HepG2 (cell line): Measurements from ENCODE around the gene SNRPD2. TPM values are rescaled to one million over a fixed set of nuclear protein-coding genes. Genes with fewer than 3 reads are reported as not detected.

ENCODE experiments used
- ARID3A ChIP-seq: IDR thresholded peaks from 2 replicates; pipeline ENCODE4 v1.6.1; 2012; ENCODE audit warnings: low read depth, low read length, improper control_type of control experiment
- CCDC6 ChIP-seq: sonication (generic); formaldehyde crosslinking; IDR thresholded peaks from 2 replicates; pipeline ENCODE4 v1.8.1; 2022; ENCODE audit warnings: mild to moderate bottlenecking, missing genetic modification reagents, moderate library complexity
- HINFP ChIP-seq: sonication (generic); formaldehyde crosslinking; IDR thresholded peaks from 2 replicates; pipeline ENCODE4 v1.4.0; 2020; ENCODE audit warnings: low read depth, mild to moderate bottlenecking, missing genetic modification reagents
- KAT2B ChIP-seq: fragments of 150-350 bp; IDR thresholded peaks from 2 replicates; pipeline ENCODE4 v1.6.1; 2014; ENCODE audit warnings: low read depth, low read length, borderline replicate concordance
- KLF16 ChIP-seq, 2 experiments: sonication (generic) in 1 of 2; formaldehyde crosslinking in 1 of 2; IDR thresholded peaks; 2 replicates each; pipeline versions ENCODE4 v1.6.1 to v1.8.0; 2016 to 2023; ENCODE audit warnings: missing genetic modification reagents in 2 of 2, missing compliant biosample characterization in 1 of 2
- PAWR ChIP-seq: sonication (generic); formaldehyde crosslinking; IDR thresholded peaks from 2 replicates; pipeline ENCODE4 v1.4.0; 2020; ENCODE audit warnings: missing genetic modification reagents, mild to moderate bottlenecking, borderline replicate concordance
- PITX1 ChIP-seq: sonication (generic); formaldehyde crosslinking; IDR thresholded peaks from 2 replicates; pipeline ENCODE4 v1.5.1; 2020; ENCODE audit warnings: mild to moderate bottlenecking, missing genetic modification reagents
- PTBP1 ChIP-seq: fragments of 200-400 bp; formaldehyde crosslinking; IDR thresholded peaks from 2 replicates; pipeline ENCODE4 v1.6.1; 2018; ENCODE audit warnings: low read length, low read depth; ENCODE audit not compliant: poor library complexity, severe bottlenecking
- RARA ChIP-seq: IDR thresholded peaks from 2 replicates; pipeline ENCODE4 v1.6.1; 2016; ENCODE audit warnings: missing genetic modification reagents, missing compliant biosample characterization
- RBFOX2 ChIP-seq: fragments of 200-400 bp; formaldehyde crosslinking; IDR thresholded peaks from 2 replicates; pipeline ENCODE4 v1.6.1; 2017; ENCODE audit warnings: low read depth, mild to moderate bottlenecking, low read length
- SALL2 ChIP-seq: sonication (generic); formaldehyde crosslinking; IDR thresholded peaks from 2 replicates; pipeline ENCODE4 v1.8.1; 2023; ENCODE audit warnings: mild to moderate bottlenecking, missing genetic modification reagents, inconsistent platforms
- SRSF1 ChIP-seq: fragments of 200-400 bp; formaldehyde crosslinking; optimal IDR thresholded peaks from 2 replicates; pipeline ENCODE3; 2017; ENCODE audit warnings: mild to moderate bottlenecking, low read depth, low read length, moderate library complexity
- TIGD3 ChIP-seq: sonication (generic); formaldehyde crosslinking; IDR thresholded peaks from 2 replicates; pipeline ENCODE4 v1.5.1; 2020; ENCODE audit warnings: mild to moderate bottlenecking, missing genetic modification reagents, borderline replicate concordance
- U2AF1 ChIP-seq: fragments of 200-400 bp; formaldehyde crosslinking; optimal IDR thresholded peaks from 2 replicates; pipeline ENCODE3; 2017; ENCODE audit warnings: mild to moderate bottlenecking, low read depth, low read length
- ZFP36 ChIP-seq: fragments of 150-350 bp; IDR thresholded peaks from 2 replicates; pipeline ENCODE4 v1.6.1; 2018; ENCODE audit warnings: borderline replicate concordance, low read length, low read depth; ENCODE audit not compliant: partially characterized antibody
- ZNF563 ChIP-seq: sonication (generic); formaldehyde crosslinking; IDR thresholded peaks from 2 replicates; pipeline ENCODE4 v1.8.0; 2022; ENCODE audit warnings: mild to moderate bottlenecking, moderate library complexity, missing genetic modification reagents
- ZNF567 ChIP-seq: sonication (generic); formaldehyde crosslinking; IDR thresholded peaks from 2 replicates; pipeline ENCODE4 v1.8.1; 2023; ENCODE audit warnings: mild to moderate bottlenecking, missing genetic modification reagents, borderline replicate concordance
- polyA plus RNA-seq, 8 experiments: library from polyadenylated mRNA; depleted of rRNA in 3 of 8; stranded (reverse) in 7 of 8; unstranded in 1 of 8; fragments of >200 nt; fragmentation: Illumina TruSeq in 4 of 8; extraction: Trizol in 4 of 8; gene quantifications; 2 replicates each; pipeline versions ENCODE4 v1.2.1 to v1.2.3, GENCODE V29; 2011 to 2016; ENCODE audit warnings: low read depth in 4 of 8, missing spikeins in 1 of 8, mixed read lengths in 1 of 8; ENCODE audit not compliant: insufficient read depth in 1 of 8
- total RNA-seq, 5 experiments: library from RNA; depleted of rRNA; stranded (reverse); fragments of >200 nt; fragmentation: Illumina TruSeq; extraction: Trizol; gene quantifications; 2 replicates each; pipeline ENCODE4 v1.2.3, GENCODE V29; 2016; ENCODE audit warnings: low read depth in 1 of 5
- TF ChIP-seq, protein P1 (sequence below): sonication (generic); formaldehyde crosslinking; IDR thresholded peaks from 2 replicates; pipeline ENCODE4 v1.5.0; 2020; ENCODE audit warnings: mild to moderate bottlenecking, missing genetic modification reagents
- TF ChIP-seq, protein P2 (sequence below): sonication (generic); formaldehyde crosslinking; IDR thresholded peaks from 2 replicates; pipeline ENCODE4 v1.4.0; 2020; ENCODE audit warnings: missing genetic modification reagents

The SNRPD2 gene
- total and polyA plus RNA-seq, 2 of the 13 experiments (the other 11 are each of a cell fraction or from before 2014, with no cell fraction given) = 299 to 485 TPM

- TF ChIP-seq ARID3A = no peak
- no peak for TF ChIP-seq PITX1 (CRISPR knock-in tag)
- no peak for TF ChIP-seq CCDC6
- TF ChIP-seq HINFP (CRISPR knock-in tag) = no peak
- TF ChIP-seq U2AF1 = no peak
- no peak for TF ChIP-seq SRSF1
- TF ChIP-seq RARA (CRISPR knock-in tag) = no peak
- TF ChIP-seq RBFOX2 = peak; percentile 78
- peak; percentile 35; the same call in 1 of the 2 replicates for TF ChIP-seq ZNF563 (CRISPR knock-in tag)
- TF ChIP-seq PTBP1 = no peak
- TF ChIP-seq, protein P1, sequence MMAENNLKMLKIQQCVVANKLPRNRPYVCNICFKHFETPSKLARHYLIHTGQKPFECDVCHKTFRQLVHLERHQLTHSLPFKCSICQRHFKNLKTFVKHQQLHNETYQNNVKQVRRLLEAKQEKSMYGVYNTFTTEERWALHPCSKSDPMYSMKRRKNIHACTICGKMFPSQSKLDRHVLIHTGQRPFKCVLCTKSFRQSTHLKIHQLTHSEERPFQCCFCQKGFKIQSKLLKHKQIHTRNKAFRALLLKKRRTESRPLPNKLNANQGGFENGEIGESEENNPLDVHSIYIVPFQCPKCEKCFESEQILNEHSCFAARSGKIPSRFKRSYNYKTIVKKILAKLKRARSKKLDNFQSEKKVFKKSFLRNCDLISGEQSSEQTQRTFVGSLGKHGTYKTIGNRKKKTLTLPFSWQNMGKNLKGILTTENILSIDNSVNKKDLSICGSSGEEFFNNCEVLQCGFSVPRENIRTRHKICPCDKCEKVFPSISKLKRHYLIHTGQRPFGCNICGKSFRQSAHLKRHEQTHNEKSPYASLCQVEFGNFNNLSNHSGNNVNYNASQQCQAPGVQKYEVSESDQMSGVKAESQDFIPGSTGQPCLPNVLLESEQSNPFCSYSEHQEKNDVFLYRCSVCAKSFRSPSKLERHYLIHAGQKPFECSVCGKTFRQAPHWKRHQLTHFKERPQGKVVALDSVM = no peak
- no peak for TF ChIP-seq ZNF567
- peak; percentile 51 for TF ChIP-seq ZFP36
- no peak for TF ChIP-seq PAWR (CRISPR knock-in tag)
- TF ChIP-seq, protein P2, sequence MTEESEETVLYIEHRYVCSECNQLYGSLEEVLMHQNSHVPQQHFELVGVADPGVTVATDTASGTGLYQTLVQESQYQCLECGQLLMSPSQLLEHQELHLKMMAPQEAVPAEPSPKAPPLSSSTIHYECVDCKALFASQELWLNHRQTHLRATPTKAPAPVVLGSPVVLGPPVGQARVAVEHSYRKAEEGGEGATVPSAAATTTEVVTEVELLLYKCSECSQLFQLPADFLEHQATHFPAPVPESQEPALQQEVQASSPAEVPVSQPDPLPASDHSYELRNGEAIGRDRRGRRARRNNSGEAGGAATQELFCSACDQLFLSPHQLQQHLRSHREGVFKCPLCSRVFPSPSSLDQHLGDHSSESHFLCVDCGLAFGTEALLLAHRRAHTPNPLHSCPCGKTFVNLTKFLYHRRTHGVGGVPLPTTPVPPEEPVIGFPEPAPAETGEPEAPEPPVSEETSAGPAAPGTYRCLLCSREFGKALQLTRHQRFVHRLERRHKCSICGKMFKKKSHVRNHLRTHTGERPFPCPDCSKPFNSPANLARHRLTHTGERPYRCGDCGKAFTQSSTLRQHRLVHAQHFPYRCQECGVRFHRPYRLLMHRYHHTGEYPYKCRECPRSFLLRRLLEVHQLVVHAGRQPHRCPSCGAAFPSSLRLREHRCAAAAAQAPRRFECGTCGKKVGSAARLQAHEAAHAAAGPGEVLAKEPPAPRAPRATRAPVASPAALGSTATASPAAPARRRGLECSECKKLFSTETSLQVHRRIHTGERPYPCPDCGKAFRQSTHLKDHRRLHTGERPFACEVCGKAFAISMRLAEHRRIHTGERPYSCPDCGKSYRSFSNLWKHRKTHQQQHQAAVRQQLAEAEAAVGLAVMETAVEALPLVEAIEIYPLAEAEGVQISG (CRISPR knock-in tag) = peak; percentile 4; the same call in 1 of the 2 replicates
- no peak for TF ChIP-seq KAT2B
- TF ChIP-seq TIGD3 = no peak
- TF ChIP-seq SALL2 (CRISPR knock-in tag) = no peak
- no peak; a peak in 1 of 4 replicates for TF ChIP-seq KLF16 (CRISPR knock-in tag; IDR thresholded peaks at IDR 0.05)
These were observed 52.6 kb downstream of the SNRPD2 start, which contains the start of gene EML2 (continued) for GRCh38 chr19:45638930-45639729.
